A673 (cell line): Measurements from ENCODE around the gene PLA2G6.

Source experiments
- CTCF ChIP-seq: fragments of 300-800, 200-600 bp; sonication (generic); conservative IDR thresholded peaks from 2 replicates; pipeline ENCODE4 v1.5.1; 2017; ENCODE audit warnings: low read depth, mild to moderate bottlenecking, antibody characterized with exemption, low read length, moderate library complexity, mixed read lengths
- EZH2 ChIP-seq: fragments of 200-600 bp; sonication (generic); IDR thresholded peaks from 2 replicates; pipeline ENCODE4 v1.6.1; 2017; ENCODE audit warnings: borderline replicate concordance, low read depth, mild to moderate bottlenecking, mixed read lengths, antibody characterized with exemption, low read length; ENCODE audit not compliant: poor library complexity, severe bottlenecking

- TF ChIP-seq CTCF, result no peak
- TF ChIP-seq EZH2, result no peak
Measured at GRCh38 chr22:38067028-38067415, 114.6 kb downstream of the PLA2G6 start.
